Trophoblast cell (in vitro differentiated cells and primary cell): Measurements from ENCODE around the gene RPL36AL.

Experiments
- DNase-seq, 2 donors: peaks; one replicate each; pipeline ENCODE4 v3.0.0-alpha.2; 2016
- H2AFZ ChIP-seq: 2 replicates; pipeline ENCODE4 v1.6.1; 2013; ENCODE audit warnings: low read length, moderate library complexity, mild to moderate bottlenecking; ENCODE audit not compliant: insufficient read depth, poor library complexity
- H2AK5ac ChIP-seq: 2 replicates; pipeline ENCODE4 v1.6.1; 2013; ENCODE audit warnings: mild to moderate bottlenecking, low read length
- H2BK120ac ChIP-seq: 2 replicates; pipeline ENCODE4 v1.6.1; 2013; ENCODE audit warnings: low read length, mild to moderate bottlenecking, moderate library complexity; ENCODE audit not compliant: insufficient read depth, poor library complexity
- H2BK12ac ChIP-seq: 2 replicates; pipeline ENCODE4 v1.6.1; 2013; ENCODE audit warnings: mild to moderate bottlenecking, low read length, moderate library complexity
- H2BK5ac ChIP-seq: 2 replicates; pipeline ENCODE4 v1.6.1; 2013; ENCODE audit warnings: low read length, low read depth, moderate library complexity, mild to moderate bottlenecking; ENCODE audit not compliant: poor library complexity
- H3K14ac ChIP-seq: 2 replicates; pipeline ENCODE4 v1.6.1; 2013; ENCODE audit warnings: mild to moderate bottlenecking, low read length
- H3K18ac ChIP-seq: 2 replicates; pipeline ENCODE4 v1.6.1; 2013; ENCODE audit warnings: mild to moderate bottlenecking, low read length
- H3K23ac ChIP-seq: 2 replicates; pipeline ENCODE4 v1.6.1; 2013; ENCODE audit warnings: low read length
- H3K27ac ChIP-seq: 2 replicates; pipeline ENCODE4 v1.5.1; 2013; ENCODE audit warnings: low read depth, mild to moderate bottlenecking, inconsistent platforms, low read length, moderate library complexity
- H3K27me3 ChIP-seq: 2 replicates; pipeline ENCODE4 v1.6.1; 2013; ENCODE audit warnings: inconsistent platforms, mild to moderate bottlenecking, low read length, moderate library complexity; ENCODE audit not compliant: insufficient read depth
- H3K36me3 ChIP-seq, 2 experiments: 1 replicate in 1 of 2; 2 replicates in 1 of 2; pipeline ENCODE4 v1.6.1; 2013; ENCODE audit warnings: low read length in 2 of 2, mild to moderate bottlenecking in 2 of 2, moderate library complexity in 1 of 2; ENCODE audit not compliant: insufficient read depth in 2 of 2, control insufficient read depth in 1 of 2
- H3K4ac ChIP-seq: 2 replicates; pipeline ENCODE4 v1.6.1; 2013; ENCODE audit warnings: low read depth, mild to moderate bottlenecking, low read length, moderate library complexity
- H3K4me1 ChIP-seq, 2 experiments: 1 replicate in 1 of 2; 2 replicates in 1 of 2; pipeline ENCODE4 v1.6.1; 2013; ENCODE audit warnings: low read length in 2 of 2, mild to moderate bottlenecking in 2 of 2, moderate library complexity in 1 of 2; ENCODE audit not compliant: insufficient read depth in 2 of 2, control insufficient read depth in 1 of 2
- H3K4me2 ChIP-seq: 2 replicates; pipeline ENCODE4 v1.6.1; 2013; ENCODE audit warnings: inconsistent platforms, mild to moderate bottlenecking, low read length, moderate library complexity
- H3K4me3 ChIP-seq: 2 replicates; pipeline ENCODE4 v1.5.1; 2013; ENCODE audit warnings: mild to moderate bottlenecking, low read depth, low read length, inconsistent platforms
- H3K79me1 ChIP-seq: one replicate; pipeline ENCODE4 v1.6.1; 2013; ENCODE audit warnings: low read length
- H3K79me2 ChIP-seq: 2 replicates; pipeline ENCODE4 v1.6.1; 2013; ENCODE audit warnings: low read length, mild to moderate bottlenecking; ENCODE audit not compliant: control insufficient read depth, insufficient read depth, poor library complexity
- H3K9ac ChIP-seq: 2 replicates; pipeline ENCODE4 v1.6.1; 2013; ENCODE audit warnings: mild to moderate bottlenecking, low read length
- H3K9me3 ChIP-seq: 2 replicates; pipeline ENCODE4 v1.6.1; 2013; ENCODE audit warnings: low read depth, mild to moderate bottlenecking, control low read depth, inconsistent platforms, low read length; ENCODE audit not compliant: insufficient read depth
- H4K12ac ChIP-seq: 2 replicates; pipeline ENCODE4 v1.6.1; 2013; ENCODE audit warnings: low read depth, mild to moderate bottlenecking, low read length, moderate library complexity
- H4K8ac ChIP-seq: 2 replicates; pipeline ENCODE4 v1.6.1; 2013; ENCODE audit warnings: low read depth, mild to moderate bottlenecking, low read length, moderate library complexity
- H4K91ac ChIP-seq: one replicate; pipeline ENCODE4 v1.6.1; 2013; ENCODE audit warnings: low read depth, mild to moderate bottlenecking, low read length, moderate library complexity
- WGBS: extraction: QIAGEN DNeasy Blood & Tissue Kit; methylation state at CpG from one replicate; pipeline ENCODE4 v1.1.7; 2013; ENCODE audit warnings: missing lambda C conversion rate; ENCODE audit not compliant: insufficient read length, insufficient coverage; ENCODE audit errors: extremely low coverage; 5-methylcytosine and 5-hydroxymethylcytosine counted together

Gene RPL36AL

DNA sequence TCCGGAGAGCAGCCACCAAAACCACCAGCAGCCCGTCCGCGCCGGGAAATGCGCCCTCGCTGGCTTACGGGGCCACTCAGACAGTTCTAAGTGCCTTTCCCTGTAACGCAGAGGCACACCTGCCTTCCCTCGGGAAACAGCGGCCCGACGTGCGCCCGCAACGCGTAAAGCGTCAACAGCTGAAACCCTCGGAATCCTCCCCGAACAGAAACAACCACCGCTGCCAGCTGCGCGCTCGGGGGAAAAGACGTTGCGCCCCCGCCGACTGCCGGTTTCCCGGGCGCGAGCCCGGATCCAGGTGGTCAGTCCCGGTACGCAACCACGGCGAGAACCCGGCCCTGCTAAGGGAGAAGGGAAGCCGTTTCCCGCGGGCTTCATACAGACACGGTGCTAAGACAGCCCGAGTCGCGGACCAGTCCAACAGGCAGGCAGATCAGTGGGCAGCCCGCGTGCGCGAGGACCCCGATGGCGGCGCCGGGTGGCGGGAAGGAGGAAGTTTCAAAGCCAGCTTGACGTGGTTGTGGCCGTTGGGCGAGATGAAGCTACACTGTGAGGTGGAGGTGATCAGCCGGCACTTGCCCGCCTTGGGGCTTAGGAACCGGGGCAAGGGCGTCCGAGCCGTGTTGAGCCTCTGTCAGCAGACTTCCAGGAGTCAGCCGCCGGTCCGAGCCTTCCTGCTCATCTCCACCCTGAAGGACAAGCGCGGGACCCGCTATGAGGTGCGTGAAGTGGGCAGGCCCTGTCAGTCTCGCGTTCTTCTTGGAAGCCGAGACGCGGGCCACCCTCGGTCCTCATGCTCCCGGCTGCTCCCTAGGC, 21.7 kb downstream of the RPL36AL start, which contains the start of gene LRR1:
LRR1 (plus strand) TSS at position 456 of the 816 bp plus-strand sequence; CDS start at position 537, 81 bp downstream.
- H3K79me2 ChIP-seq = peaks cover 10% of the 10 kb centered on the region
- H2BK5ac ChIP-seq = peak within 1 kb of the TSS; percentile 95
- H3K4ac ChIP-seq = peak within 1 kb of the TSS; percentile 57
- H3K23ac ChIP-seq = no peak within 1 kb of the TSS
- peak within 1 kb of the TSS; percentile 95 for H3K27ac ChIP-seq
- H3K36me3 ChIP-seq = peaks cover 0 to 2% of the 10 kb centered on the region in 2 experiments
- peak within 1 kb of the TSS; percentile 85 for H3K9ac ChIP-seq
- peak; percentile 85 to 89 for DNase-seq
- H2BK12ac ChIP-seq = peak within 1 kb of the TSS; percentile 37
- peak within 1 kb of the TSS; percentile 96 for H4K8ac ChIP-seq
- peak within 1 kb of the TSS; percentile 33 for H2AK5ac ChIP-seq
- no CpG with 5 or more reads among the region's 77 CpGs for WGBS
- peak within 1 kb of the TSS; percentile 98 for H3K4me2 ChIP-seq
- H3K9me3 ChIP-seq = no peaks in the 10 kb centered on the region
- no peaks in the 10 kb centered on the region for H3K4me1 ChIP-seq
- H4K91ac ChIP-seq = peak within 1 kb of the TSS; percentile 89
- H4K12ac ChIP-seq = peak within 1 kb of the TSS; percentile 94
- peak within 1 kb of the TSS; percentile 99 for H2AFZ ChIP-seq
- peak within 1 kb of the TSS; percentile 44 for H2BK120ac ChIP-seq
- peak within 1 kb of the TSS; percentile 93 for H3K18ac ChIP-seq
- peak within 1 kb of the TSS; percentile 85 for H3K14ac ChIP-seq
- H3K79me1 ChIP-seq = peaks cover 16% of the 10 kb centered on the region
- H3K27me3 ChIP-seq = no peaks in the 10 kb centered on the region
- peak within 1 kb of the TSS; percentile 85 for H3K4me3 ChIP-seq

GRCh38 chr14:49598189-49598484, 22.3 kb downstream of the RPL36AL start:
- no CpG with 5 or more reads among the region's 15 CpGs for WGBS
- H3K4me3 ChIP-seq = peak overlapping the region; percentile 85
- no peaks in the 10 kb centered on the region for H3K4me1 ChIP-seq
- peak overlapping the region; percentile 93 for H3K18ac ChIP-seq
- H2BK5ac ChIP-seq = peak overlapping the region; percentile 95
- peak overlapping the region; percentile 95 for H3K27ac ChIP-seq
- H3K4me2 ChIP-seq = peak overlapping the region; percentile 97
- H2BK120ac ChIP-seq = peak overlapping the region; percentile 44
- no peaks in the 10 kb centered on the region for H3K9me3 ChIP-seq
- peaks cover 10% of the 10 kb centered on the region for H3K79me2 ChIP-seq
- H3K79me1 ChIP-seq = peaks cover 16% of the 10 kb centered on the region
- peak overlapping the region; percentile 37 for H2BK12ac ChIP-seq
- H3K27me3 ChIP-seq = no peaks in the 10 kb centered on the region
- no peak overlapping the region for H3K23ac ChIP-seq
- H3K36me3 ChIP-seq = peaks cover 0 to 2% of the 10 kb centered on the region in 2 experiments
- peak overlapping the region; percentile 85 for H3K14ac ChIP-seq
- H4K8ac ChIP-seq = peak overlapping the region; percentile 96
- peak overlapping the region; percentile 85 for H3K9ac ChIP-seq
- H4K12ac ChIP-seq = peak overlapping the region; percentile 94
- no peak overlapping the region for H2AK5ac ChIP-seq
- H3K4ac ChIP-seq = peak overlapping the region; percentile 57
- H2AFZ ChIP-seq = peak overlapping the region; percentile 99
- DNase-seq = no peak
- peak overlapping the region; percentile 89 for H4K91ac ChIP-seq

DNA sequence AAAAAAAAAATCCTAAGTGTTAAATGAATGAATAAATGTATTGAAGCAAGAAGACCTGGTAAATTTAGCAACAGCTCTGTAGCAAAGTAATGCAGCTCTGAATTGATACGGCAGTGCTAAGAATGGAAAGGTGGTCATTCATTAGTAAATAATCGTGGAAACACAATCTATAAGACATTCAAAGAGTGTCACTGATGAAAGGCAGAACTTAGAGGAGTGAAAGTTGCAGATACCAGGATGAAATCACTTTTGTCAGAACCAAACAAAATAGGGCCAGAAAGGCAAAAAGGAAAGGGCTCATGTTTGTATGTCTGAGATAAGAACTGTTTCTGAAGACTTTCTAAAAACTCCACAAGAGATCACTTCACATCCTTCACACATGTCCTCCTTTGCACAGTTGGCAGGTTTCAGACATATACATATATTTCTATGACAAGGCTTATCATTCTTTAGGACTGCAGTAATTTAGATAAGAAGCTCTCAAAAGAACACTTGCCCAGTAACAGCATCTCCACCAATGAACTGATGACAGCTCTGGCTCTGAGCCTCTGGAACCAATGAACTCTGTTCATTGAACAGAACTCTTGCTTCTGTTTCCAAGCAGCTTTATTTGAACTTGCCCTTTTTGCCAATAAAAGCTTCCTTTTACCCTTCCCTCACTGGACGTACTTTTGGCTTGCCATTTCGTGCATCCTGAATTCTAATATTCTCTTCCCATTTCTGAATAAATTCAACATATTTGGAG, 25.9 kb downstream of the RPL36AL start:
- no peaks in the 10 kb centered on the region for H3K36me3 ChIP-seq
- H3K4me1 ChIP-seq = no peaks in the 10 kb centered on the region
- peaks cover 13% of the 10 kb centered on the region for H3K79me1 ChIP-seq
- no peak overlapping the region for H3K4me3 ChIP-seq
- H3K79me2 ChIP-seq = peaks cover 10% of the 10 kb centered on the region
- H4K91ac ChIP-seq = no peak overlapping the region
- H3K27me3 ChIP-seq = no peaks in the 10 kb centered on the region
- no peaks in the 10 kb centered on the region for H3K9me3 ChIP-seq
- no peak overlapping the region for H3K4me2 ChIP-seq
- H3K27ac ChIP-seq = no peak overlapping the region
- H3K14ac ChIP-seq = no peak overlapping the region
- H2BK120ac ChIP-seq = no peak overlapping the region
- H2BK5ac ChIP-seq = no peak overlapping the region
- no CpG with 5 or more reads among the region's 4 CpGs for WGBS
- no peak overlapping the region for H2BK12ac ChIP-seq
- H4K8ac ChIP-seq = no peak overlapping the region
- H2AFZ ChIP-seq = no peak overlapping the region
- no peak overlapping the region for H3K9ac ChIP-seq
- no peak overlapping the region for H2AK5ac ChIP-seq
- DNase-seq = no peak
- H3K23ac ChIP-seq = no peak overlapping the region
- H4K12ac ChIP-seq = no peak overlapping the region
- H3K18ac ChIP-seq = no peak overlapping the region
- H3K4ac ChIP-seq = no peak overlapping the region

DNA sequence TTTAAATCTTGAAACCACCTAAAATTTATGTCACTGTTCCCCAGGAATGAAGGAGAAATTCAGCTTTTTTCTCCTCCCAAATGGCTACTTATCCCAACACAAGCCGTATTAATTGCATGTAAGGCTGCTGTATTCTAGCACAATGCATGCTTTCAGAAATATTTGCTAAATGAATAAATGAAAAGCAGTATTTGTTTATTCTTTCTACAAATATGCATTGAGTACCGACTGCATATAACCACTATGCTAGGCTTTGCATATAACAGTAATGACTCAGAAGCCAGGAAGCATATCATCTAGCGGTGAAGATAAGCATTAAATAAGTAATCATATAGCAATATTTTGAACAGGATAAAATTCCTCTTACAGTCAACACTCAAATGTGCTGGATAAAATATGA, 27.4 kb downstream of the RPL36AL start:
- no peak overlapping the region for H3K9ac ChIP-seq
- H3K14ac ChIP-seq = no peak overlapping the region
- no peak overlapping the region for H2AK5ac ChIP-seq
- H2BK5ac ChIP-seq = no peak overlapping the region
- peak in 1 of 2 donors; percentile 35 for DNase-seq
- H3K4ac ChIP-seq = no peak overlapping the region
- no CpG with 5 or more reads among the region's 3 CpGs for WGBS
- H2BK12ac ChIP-seq = no peak overlapping the region
- H3K9me3 ChIP-seq = no peaks in the 10 kb centered on the region
- H3K36me3 ChIP-seq = no peaks in the 10 kb centered on the region
- no peaks in the 10 kb centered on the region for H3K27me3 ChIP-seq
- H3K4me3 ChIP-seq = no peak overlapping the region
- no peak overlapping the region for H3K23ac ChIP-seq
- no peak overlapping the region for H3K4me2 ChIP-seq
- H4K12ac ChIP-seq = no peak overlapping the region
- no peaks in the 10 kb centered on the region for H3K4me1 ChIP-seq
- H2BK120ac ChIP-seq = no peak overlapping the region
- no peak overlapping the region for H3K18ac ChIP-seq
- no peaks in the 10 kb centered on the region for H3K79me2 ChIP-seq
- no peaks in the 10 kb centered on the region for H3K79me1 ChIP-seq
- H2AFZ ChIP-seq = no peak overlapping the region
- H3K27ac ChIP-seq = no peak overlapping the region
- no peak overlapping the region for H4K8ac ChIP-seq
- H4K91ac ChIP-seq = no peak overlapping the region
